GM23338 (cell line): ENCODE results near the gene RBPJ.

Source experiments
- CTCF ChIP-seq, 2 experiments: fragments of 200-600 bp in 1 of 2; sonication (generic) in 1 of 2; conservative IDR thresholded peaks; 2 replicates each; pipeline versions ENCODE4 v1.5.1 to v1.6.1; 2016 to 2017; ENCODE audit warnings: antibody characterized with exemption in 2 of 2, low read depth in 2 of 2, mild to moderate bottlenecking in 2 of 2, moderate library complexity in 1 of 2
- ETS1 ChIP-seq: IDR thresholded peaks from 2 replicates; pipeline ENCODE4 v1.6.1; 2016; ENCODE audit warnings: antibody characterized with exemption
- EZH2 ChIP-seq: fragments of 200-600 bp; sonication (generic); IDR thresholded peaks from one replicate; pipeline ENCODE4 v1.8.0; 2017; ENCODE audit warnings: antibody characterized with exemption, mild to moderate bottlenecking, low read depth; ENCODE audit not compliant: unreplicated experiment
- EZH2phosphoT487 ChIP-seq: fragments of 200-600 bp; sonication (generic); IDR thresholded peaks from one replicate; pipeline ENCODE4 v1.8.1; 2018; ENCODE audit warnings: antibody characterized with exemption; ENCODE audit not compliant: unreplicated experiment
- POLR2AphosphoS5 ChIP-seq: IDR thresholded peaks from 2 replicates; pipeline ENCODE4 v1.6.1; 2016; ENCODE audit warnings: antibody characterized with exemption, low read depth
- REST ChIP-seq: IDR thresholded peaks from one replicate; pipeline ENCODE4 v1.6.1; 2018; ENCODE audit warnings: antibody characterized with exemption; ENCODE audit not compliant: unreplicated experiment
- ZNF114 ChIP-seq: fragments of 250-450 bp; sonication (Bioruptor Pico); IDR thresholded peaks from 2 replicates; pipeline ENCODE4 v1.5.0; 2020; ENCODE audit warnings: mild to moderate bottlenecking, moderate library complexity

GRCh38 chr4:26379837-26380236, 59.0 kb downstream of the RBPJ start:
- TF ChIP-seq EZH2: no peak
- TF ChIP-seq CTCF (conservative IDR thresholded peaks at IDR 0.05; ENCODE audit: low read depth in 2 of 2): no peak
- no peak for TF ChIP-seq EZH2phosphoT487
- TF ChIP-seq POLR2AphosphoS5: no peak
- no peak for TF ChIP-seq REST
- no peak for TF ChIP-seq ZNF114
- no peak for TF ChIP-seq ETS1
